ENCODE data around the gene NCKAP5.

The NCKAP5 gene

DNA sequence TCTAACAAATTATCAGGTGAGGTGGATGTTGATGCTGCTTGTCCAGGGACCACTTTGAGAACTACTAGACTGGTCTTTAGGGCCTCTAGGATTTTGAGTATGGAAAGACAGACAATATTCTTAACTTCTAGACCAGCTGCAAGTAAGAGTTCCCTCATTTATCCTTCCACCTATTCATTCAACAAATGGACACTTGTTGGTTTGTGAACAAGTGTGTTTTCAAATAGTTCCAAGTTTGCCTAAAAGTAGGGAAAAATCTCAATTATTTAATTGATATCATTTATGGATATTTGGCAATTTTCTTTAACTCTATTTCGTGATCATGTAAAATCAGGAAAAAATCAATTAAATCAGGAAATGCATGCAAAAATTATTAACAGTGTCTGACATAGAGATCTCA, 245.4 kb downstream of the NCKAP5 start:
- no peak for DNase-seq

DNA sequence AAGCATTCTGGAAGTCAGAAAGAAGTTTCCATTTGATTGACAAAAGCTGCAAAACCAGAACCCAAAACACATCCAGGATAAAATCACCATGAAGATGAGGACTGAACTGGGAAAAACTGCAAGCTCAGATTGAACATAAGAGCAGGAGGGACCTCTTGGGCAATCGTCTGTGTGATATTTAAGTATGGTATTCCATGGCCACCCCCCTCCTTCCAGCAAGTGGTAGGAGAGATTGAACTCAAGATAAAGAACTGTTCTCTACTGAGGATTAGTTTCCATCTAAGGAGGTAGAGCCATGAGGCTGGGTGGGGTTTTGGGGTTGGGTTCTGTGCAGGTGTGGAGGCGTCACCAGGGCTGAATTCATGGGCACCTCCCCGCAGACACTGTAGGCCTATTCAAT, 251.1 kb downstream of the NCKAP5 start:
- DNase-seq: no peak

DNA sequence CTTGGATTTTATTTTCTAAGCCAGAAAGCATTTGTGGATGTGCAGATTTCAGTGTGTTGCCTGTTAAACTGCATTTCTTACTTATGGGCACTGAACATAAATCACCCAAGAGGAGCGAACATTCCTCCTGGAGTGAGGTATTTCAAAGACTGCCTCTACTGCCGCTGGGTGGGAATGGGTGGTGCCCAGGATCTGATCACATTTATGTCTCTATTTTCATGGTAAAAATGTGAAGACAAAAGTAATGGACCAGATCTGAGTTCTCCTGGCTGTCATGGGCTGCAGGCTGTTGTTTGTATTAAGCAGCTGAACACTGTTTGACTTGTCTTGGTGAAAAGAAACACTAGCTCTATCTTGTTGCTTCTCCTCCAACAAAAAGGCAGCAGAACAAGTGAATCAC, 251.7 kb downstream of the NCKAP5 start:
- no peak for DNase-seq

DNA sequence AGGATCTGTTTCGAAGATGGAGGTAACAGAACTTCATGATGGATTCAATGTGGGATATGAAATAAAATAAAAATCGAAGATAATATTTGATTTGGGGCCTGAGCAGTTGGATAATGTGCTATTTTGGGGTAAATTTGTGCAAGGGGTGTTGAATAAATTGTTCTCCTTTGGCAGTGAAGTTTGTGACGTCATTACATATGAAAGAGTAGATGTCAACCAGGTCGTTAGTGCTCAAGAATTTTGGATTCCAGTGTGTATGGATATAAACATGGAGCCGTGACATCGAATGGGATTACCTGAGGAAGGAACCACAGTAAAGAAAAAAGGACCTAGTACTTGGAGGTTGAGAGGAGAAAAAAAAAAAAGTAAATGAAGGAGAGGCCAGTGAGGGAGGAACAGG, 253.0 kb downstream of the NCKAP5 start:
- no peak for DNase-seq

DNA sequence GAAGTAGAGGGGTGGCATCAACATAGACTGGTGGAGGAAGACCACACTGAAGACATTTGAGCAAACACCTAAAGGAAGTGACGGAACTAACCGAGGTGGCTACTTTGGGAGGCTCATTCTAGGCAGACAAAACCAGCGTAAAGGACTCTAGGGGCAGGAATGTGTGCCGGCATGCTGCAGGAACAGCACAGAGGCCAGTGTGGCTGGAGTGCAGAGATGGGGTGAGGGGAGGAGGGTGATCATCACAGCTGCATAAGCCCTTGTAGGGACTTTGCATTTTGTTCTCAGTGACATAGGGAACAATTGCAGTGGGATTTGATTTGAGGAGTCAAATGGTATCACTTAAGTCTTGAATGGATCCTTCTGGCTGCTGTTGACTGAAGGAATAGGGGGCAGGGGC, 253.5 kb downstream of the NCKAP5 start:
- DNase-seq: no peak

DNA sequence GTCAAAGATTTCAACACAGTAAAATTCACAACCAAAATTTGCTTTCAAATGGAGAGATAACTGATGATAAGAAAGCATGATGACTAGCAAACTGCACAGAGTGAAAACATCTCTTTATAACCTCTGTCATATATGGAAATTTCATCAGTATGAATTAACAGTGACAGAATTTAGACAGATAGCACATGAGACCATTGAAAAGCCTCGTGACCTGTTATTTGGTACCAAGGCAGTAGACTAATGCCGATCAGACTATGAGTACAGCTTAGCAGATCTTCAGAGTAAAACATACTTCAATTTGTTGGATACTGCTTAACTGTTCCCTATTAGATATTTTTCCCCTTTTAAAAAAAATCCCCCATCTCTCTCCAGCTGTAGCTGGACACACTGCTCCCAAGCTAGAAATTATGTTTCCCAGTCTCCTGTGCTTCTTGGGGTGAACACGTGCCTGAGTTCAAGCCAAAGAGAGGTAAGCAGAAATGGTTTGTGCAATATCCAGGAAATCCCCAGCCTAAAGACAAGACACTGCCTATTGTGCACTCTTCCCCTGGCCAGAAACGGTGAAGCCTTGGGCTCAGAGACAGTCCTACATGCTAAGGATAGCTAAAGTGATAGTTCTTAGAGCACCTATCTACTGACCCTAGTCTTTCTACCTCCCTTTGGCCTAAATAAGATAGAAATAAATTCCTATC, 256.1 kb downstream of the NCKAP5 start:
- no peak for DNase-seq

DNA sequence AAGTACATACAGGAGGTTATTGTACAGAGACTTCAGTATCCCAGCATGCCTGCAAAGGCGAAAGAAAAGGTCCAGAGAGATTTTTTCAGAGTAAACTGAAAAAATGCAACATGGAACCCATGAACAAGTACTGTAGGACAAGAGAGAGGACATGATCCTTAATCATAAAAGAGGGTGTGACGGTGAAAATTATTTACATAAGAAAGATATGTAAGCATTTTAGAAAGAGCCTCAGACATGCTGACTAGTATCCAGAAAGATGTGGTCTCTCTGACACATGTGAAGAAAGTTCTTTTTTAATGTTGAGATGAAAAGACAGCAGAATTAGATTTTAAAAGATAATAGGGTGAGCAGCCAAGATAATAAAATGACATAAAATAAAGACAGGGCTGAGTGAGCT, 262.0 kb downstream of the NCKAP5 start:
- no peak for DNase-seq

DNA sequence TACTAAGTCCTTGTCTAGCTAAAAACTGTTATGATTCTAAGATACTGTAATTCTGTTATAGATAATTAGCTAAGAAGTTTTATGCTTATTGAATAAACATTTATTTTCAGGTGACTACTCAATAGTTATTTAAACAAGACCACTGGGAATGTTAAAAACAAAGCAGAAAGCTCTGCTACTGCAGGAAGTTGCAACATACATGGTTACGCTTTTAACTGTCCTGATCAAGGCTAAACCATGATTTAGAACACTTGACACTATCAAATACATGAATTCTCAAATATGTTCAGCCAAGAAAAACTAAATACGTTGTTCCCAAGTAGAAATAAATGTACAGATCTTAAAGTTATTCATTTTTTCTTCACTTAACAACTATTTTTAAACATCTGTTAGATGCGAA, 263.9 kb downstream of the NCKAP5 start:
- DNase-seq: no peak

DNA sequence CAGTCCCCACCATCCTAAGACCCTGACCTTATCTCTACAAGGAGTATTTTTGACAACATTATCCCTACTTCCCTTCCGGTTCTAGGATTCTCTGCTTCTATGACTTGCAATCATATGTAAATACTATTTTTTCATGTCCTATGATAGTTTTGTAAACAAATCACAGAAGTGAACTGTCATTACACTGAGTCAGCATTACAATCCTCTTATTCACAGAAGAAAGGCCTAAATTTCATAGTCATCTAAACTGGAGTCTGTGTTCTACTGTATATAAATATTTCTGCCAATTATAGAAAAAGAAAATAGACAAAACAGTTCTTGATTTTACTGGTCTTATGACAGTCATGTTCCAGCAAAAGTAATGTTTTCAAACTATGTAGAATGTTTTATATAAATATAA, 265.1 kb downstream of the NCKAP5 start:
- no peak for DNase-seq

DNA sequence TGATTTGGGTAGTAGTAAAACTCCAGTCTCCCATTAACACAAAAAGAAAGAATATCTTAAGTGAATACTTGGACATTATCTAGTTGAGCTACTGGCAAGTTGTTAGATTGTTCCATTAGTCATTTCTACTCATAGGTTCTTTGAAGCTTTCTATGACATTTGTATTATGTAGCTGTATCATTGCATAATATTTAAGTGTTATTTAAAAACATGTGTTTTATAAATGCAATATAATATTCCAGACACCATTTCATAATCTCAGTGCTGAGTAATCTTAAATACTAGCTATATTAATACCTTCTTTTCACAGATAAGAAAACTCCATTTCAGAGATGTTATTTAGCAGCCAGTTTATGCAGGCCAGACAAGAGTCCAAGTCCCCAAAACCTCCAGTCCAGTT, 271.9 kb downstream of the NCKAP5 start:
- DNase-seq: no peak

DNA sequence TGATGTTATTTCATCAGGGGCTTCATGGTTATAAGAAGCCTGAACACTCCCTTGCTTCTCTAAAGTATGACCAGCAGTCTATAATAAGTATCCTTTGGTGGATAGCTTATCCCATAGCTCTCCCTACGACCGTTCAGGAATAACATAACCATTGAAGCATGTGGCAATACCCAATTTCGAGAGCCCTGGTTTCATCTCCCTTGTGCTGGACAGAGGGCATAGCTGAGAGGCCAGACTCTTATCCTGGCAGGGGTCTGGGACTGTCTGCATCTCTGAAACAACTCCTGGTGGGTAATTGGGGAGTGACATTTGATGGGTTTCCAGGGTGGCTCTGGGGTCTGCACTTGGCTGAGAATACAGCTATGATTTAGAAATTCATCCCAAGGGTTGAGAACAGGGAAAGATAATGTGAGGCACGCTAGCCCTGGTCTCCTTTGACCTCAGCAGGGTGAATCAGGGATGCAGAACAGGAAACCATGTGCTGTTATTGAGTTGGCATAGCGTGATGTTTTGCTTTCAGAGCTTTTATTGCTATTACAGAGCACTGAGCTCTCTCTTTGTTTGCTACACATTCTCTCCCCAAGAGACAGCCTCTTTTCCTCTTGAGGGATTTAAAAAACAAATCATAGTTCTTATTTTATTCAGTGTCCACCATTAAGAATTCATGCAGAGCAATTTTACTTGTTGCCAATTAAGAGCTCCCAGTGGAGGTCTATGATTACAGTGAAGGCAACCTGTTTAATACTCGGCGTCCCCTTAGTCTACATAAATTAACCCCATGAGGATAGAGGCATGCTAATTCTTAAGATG, 274.5 kb downstream of the NCKAP5 start:
- DNase-seq: no peak

DNA sequence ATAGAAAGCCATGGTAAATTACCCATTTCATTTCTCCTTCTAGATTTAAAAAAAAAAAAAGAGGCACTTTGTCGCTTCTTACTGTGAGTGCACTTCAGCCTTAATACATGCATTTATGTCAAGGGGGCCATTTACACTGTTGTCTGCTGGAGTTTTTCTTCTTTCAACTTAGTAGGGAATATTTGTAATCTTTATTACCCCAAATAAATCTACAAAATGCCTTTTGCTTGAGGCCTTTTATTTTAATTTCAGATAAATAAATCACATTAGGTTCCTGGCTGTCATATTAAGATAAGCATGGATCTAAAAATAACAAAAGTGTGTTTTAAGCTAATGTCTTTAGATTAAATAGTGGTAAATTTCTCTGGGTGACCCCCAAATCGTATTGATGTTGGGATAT, 276.0 kb downstream of the NCKAP5 start:
- no peak for DNase-seq

DNA sequence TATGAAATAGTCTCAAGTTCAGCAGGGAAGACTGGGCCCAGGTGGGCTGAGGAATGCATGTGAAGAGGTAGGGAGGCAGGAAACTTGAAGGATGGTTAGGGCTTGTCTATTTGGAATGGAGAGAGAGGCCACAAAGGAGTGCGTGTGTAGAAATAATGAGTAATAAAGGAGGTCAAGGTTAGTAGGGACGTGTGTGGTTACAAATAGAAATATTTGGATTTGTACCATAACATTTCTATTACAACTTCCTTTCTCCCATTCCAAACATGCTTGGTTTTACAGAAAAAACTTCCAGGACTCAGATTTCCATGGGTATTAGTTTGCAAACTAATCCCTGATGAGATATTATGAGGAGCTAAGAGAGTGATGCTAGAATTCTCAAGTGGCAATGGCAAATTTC, 280.6 kb downstream of the NCKAP5 start:
- no peak for DNase-seq

DNA sequence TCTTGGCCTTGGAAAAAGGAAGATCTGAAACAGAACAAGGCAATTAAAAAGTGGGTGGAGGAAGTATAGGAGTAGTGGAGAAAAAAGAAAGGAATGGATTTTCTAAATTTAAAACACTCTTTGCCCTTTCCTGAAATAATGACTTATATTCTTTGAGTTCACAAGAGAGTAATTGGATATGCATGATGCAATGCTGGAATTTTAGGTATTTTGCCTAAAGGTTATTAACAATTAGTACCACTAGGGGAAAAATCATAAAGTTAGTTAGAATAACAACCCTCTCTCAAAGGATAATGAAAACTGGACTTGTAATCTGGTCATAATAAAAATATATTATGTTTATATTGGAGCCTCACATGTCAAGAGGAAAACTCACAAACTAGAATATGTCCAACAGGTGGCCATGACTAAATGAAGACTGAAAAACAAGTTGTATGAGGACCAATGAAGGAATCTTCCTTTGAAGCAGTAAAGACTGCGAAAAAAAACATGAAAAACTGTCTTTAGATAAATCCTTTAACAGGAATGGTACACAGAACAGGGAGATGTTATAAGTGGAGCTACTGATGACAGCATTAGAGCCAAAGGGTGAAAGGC, 281.8 kb downstream of the NCKAP5 start:
- DNase-seq: no peak

DNA sequence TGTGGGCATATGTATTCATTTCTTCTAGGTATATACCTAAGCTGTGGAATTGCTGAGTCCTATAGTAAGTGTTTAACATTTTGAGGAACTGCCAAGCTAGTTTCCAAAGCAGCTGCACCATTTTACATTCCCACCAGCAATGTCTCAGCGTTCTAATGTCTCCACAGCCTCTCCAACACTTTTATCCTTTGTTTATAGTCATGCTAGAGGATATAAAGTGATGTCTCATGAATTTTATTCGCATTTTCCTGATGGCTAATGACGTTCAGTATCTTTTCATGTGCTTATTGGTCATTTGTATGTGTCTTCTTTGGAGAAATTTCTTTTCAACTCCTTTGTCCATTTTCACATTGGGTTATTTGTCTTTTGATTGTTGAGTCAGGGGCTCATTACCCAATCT, 295.2 kb downstream of the NCKAP5 start:
- no peak for DNase-seq

DNA sequence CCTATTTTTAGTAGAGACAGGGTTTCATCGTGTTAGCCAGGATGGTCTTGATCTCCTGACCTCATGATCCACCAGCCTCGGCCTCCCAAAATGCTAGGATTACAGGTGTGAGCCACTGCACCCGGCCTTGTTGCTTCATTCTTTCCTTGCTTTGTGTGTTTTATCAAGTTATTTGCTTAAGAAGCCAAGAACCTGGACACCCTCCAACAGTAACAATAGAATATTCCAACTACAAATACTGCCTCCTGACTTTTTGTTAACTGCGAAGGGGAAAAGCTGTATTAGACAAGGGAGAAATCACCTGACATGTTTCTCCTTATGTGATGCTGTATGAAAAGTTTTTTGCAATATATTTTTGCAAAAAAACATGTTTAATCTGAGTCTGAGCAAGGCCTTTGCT, 297.2 kb downstream of the NCKAP5 start:
- DNase-seq: no peak

DNA sequence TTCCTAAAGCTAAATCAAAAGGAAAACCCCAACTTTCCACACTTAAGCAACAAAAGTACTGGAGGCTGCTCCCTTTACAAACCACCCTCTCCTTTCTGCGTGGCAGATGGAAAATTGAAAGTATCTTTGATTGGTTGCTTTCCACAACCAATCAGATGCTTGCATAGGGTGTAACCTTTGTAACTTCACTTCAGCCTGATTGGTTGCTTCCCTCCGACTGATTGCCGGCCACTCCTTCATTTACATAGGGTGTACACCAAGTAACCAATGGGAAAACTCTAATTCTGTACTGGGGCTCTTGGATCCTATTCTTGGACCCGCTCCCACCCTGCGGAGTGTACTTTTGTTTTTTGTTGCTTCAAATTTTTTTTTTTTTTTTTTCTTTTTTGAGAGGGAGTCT, 297.7 kb downstream of the NCKAP5 start:
- no peak for DNase-seq

DNA sequence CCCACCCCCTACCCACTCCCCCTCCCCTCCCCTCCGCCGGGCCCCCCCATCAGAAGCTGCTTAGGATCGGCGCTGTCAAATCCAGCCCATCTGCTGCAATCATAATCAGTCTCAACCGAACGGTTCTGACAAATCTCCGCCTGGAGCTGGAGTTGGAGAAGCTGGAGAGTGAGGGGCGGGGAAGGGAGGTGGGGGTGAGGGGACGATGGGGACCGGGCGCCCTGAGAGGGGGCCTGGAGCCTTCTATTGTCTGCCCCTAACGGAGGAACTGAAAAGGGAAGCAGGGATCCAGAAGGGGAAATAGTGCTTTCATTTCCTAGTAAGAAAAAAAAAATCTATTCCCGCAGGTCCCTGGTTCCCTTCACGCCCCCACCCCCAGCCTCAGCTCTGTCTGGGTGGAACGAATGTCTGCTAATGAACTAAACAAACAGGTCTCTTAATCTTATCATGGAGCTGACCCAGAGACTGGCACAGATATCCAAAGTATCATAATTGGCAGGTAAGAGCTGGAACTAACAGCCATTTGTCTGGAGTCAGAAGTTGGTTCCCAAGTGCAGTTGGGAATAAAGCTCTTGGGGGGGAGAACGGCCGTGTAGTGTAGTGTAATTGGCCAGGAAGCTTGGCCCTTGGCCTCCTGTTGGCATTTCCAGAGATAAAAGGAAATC, 301.2 kb downstream of the NCKAP5 start:
- peak in 1 of 2 experiments; percentile 14 for DNase-seq

DNA sequence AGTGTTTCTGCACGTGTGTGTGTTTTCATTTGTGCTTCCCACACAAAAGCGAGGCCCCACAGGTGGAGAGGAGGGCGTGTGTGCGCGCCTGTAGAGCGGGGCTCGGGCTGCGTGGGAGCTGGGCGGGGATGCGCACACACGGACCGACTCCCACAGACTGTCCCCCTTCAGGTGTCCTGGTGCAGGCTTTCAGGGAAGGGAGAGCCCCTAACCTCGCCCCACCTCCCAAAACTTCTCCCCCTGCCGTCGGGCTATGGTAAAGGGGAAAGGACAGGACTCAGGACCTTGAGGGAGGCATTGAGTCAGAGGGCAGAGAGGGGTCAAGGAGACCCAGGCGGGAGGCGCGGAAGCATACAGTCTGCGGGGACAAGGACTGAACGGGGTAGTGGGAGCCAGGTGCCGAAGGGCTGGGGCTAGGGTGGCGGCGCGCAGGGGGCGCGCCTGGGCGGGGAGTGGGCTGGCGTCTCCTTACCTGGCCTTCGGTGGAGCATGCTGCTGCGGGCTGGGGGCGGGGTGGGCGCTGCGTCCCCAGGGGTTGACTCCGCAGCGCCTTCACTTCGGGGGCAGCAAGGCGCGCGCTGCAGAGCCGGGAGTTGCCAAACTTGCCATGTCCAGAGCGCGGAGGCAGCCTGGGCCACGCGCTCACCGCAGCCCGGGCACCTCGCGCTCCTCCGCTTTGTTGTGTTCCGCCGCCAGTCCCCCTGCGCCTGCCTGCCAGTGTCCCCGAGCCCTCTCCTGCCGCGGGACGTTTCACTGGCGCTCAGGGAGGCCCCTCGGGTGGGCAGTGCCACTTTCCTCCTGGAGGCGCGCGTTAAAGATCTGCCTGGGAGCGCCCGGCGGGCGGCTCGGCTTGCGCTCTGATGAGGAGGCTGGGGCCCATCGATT, 302.0 kb downstream of the NCKAP5 start:
- DNase-seq: peak in 1 of 2 experiments; percentile 50

DNA sequence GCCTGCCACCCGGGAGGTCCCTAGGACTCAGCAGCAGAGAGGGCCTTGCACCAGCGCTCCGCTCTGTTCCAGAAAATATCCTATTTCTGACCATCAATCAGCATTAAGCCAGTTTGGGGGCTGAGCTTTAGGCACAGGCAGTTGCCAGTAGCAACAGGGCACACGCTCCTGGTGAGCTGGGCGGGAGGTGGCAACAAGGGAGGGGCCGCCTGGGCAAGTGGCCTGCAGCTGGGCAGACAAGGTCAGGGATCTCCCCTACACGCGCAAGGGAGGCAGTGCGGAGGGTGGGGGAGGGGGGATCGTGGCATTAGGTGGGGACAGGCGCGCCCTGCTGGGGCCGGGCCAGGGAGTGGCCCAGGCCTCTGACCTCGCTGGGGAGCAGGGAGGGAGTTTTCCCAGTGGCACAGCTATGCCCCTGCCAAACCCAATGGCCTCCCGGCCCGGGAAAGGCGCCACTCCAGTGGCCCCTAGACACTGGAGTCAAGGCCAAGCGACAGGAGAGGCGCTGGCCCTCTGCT, 302.8 kb downstream of the NCKAP5 start:
- DNase-seq: no peak

DNA sequence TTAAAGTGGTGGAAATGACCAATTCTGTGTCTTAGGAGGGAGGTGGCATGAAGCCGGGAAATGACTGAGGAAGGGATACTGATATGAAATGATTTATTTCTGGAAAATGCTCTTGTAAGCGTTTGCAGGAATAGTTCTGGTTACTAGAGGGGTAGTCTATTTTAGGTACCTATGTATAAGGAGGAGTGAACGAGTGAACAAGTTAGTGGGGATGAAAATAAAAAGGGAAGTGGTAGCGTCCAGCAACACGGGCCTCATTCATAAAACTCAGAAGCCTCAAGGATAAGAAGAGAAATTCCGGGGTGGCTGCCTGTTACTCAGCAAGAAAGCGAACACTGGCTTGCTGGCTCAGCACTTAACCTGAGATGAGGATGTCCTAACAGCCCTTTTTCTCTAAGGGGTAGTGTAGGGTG, 303.3 kb downstream of the NCKAP5 start:
- no peak for DNase-seq

DNA sequence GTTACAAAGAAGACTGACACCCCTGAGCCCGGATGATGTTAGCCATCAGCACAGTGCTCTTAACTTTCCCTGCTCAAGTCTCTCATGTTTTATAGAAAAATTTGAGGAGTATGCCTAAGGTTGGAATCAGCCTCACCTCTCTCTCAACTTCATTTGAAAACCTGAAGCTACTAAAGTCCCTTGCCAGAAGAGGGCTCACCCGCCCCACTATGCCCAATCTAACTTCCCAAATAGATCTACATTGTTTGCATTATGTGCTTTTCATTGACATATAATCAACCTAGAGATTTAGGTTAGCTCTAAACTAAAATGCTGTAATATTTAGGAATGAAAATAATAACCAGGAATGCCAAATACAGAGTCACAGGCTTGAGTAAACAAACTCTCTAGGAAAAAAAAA, 305.4 kb downstream of the NCKAP5 start:
- DNase-seq: no peak
